GM12864 (cell line): ENCODE measurements around the gene LMAN2L.

Source experiments
- DNase-seq: peaks from one replicate; pipeline ENCODE4 v3.0.0-alpha.2; 2011; ENCODE audit warnings: low read depth
- H3K4me3 ChIP-seq: 2 replicates; pipeline ENCODE4 v1.5.1; 2011; ENCODE audit warnings: mild to moderate bottlenecking, low read depth, low read length, control low read depth
- TF ChIP-seq, protein P1 (sequence below): IDR thresholded peaks from 2 replicates; pipeline ENCODE4 v1.5.1; 2011; ENCODE audit warnings: low read depth, mild to moderate bottlenecking, moderate library complexity, low read length, control low read depth, inconsistent platforms; ENCODE audit errors: missing control alignments

Gene LMAN2L

DNA sequence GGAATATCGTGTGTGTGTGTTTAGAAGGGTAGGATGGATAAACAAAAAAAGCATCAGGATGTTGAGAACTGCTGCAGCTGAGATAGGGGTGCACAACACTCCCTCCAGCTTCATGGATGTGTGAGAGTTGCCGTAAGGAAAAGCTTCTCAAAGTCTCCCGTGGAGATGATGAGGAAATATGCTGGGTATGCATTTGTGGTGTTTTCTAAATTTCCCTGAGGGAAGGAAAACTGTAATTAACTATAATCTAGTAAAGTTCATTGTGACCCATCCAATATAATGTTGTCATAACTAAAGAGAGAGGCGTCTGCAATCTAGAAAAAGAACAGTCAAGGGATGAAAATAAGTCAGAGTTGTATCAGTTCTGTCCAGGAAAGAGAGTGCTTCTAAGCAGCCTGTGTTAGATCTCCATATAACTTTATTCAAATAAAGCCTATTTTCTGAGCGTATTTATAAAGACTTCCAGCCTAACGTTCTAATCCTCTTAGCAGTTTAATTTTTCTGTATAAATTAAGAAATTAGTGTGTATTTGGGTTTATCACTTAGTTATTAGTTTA is 7.3 kb upstream of the LMAN2L start:
- no peak overlapping the region for H3K4me3 ChIP-seq
- TF ChIP-seq, protein P1, sequence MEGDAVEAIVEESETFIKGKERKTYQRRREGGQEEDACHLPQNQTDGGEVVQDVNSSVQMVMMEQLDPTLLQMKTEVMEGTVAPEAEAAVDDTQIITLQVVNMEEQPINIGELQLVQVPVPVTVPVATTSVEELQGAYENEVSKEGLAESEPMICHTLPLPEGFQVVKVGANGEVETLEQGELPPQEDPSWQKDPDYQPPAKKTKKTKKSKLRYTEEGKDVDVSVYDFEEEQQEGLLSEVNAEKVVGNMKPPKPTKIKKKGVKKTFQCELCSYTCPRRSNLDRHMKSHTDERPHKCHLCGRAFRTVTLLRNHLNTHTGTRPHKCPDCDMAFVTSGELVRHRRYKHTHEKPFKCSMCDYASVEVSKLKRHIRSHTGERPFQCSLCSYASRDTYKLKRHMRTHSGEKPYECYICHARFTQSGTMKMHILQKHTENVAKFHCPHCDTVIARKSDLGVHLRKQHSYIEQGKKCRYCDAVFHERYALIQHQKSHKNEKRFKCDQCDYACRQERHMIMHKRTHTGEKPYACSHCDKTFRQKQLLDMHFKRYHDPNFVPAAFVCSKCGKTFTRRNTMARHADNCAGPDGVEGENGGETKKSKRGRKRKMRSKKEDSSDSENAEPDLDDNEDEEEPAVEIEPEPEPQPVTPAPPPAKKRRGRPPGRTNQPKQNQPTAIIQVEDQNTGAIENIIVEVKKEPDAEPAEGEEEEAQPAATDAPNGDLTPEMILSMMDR: no peak
- DNase-seq: no peak

DNA sequence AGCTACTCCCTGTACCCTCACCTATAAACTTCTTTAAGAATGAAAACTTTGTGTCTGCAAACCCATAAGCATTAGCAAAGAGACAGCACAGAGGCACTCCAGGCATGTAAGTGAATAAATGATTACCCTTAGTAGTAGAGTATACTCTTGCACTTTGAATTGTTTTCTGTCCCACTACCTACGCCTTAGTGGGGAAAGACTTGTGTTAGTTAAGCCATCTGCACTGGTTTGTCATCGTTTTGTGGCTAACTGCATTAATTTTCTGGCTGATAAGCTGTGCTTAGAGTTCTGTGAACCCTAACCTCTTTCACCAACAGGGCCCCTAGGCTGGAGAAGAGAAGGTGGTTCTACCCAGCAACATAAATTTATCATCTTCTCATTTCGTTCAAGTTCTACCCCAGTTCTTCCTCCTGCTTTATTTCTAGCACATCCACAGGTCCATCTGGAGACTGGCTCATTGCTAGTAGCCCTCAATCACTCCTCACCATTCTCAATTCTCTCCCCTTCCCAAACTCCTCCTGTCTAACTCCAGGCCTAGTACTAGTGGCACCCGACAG is 710 bp downstream of the LMAN2L start:
- TF ChIP-seq, protein P1: no peak
- H3K4me3 ChIP-seq: peak overlapping the region; percentile 81
- no peak for DNase-seq

DNA sequence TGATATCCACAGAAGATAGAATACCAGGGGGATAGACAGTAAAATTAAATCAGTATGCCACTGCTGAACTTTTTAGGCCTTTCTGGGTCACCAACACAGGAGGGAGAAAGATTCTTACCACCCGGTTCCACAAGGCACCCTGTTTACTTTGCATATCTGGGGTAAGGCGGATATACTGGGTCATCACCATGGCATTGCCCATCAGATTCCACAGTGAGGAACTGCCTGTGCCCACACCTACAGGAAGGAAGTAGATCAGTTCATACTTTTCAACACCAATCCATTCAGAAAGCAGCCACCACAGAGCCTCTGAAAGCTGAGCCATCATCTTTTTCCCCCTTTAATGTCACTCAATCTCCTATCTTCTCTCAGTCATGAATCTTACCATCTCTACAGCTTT is 2.0 kb downstream of the LMAN2L start:
- TF ChIP-seq, protein P1: no peak
- DNase-seq: no peak
- no peak overlapping the region for H3K4me3 ChIP-seq

DNA sequence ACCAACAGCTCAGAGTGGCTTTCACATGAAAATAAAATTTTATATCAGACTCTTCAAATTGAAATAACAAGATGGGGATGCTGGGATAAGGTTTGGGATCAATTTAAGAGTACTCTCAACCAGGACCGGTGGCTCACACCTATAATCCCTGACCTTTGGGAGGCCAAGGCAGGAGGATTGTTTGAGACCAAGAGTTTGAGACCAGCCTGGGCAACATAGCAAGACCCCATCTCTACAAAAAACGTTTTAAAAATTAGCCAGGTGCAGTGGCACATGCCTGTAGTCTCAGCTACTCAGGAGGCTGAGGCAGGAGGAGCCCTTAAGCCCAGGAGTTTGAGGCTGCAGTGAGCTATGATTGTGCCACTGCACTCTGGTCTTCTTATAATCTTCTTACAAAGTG is 2.6 kb downstream of the LMAN2L start:
- TF ChIP-seq, protein P1: no peak
- H3K4me3 ChIP-seq: no peak overlapping the region
- DNase-seq: no peak

DNA sequence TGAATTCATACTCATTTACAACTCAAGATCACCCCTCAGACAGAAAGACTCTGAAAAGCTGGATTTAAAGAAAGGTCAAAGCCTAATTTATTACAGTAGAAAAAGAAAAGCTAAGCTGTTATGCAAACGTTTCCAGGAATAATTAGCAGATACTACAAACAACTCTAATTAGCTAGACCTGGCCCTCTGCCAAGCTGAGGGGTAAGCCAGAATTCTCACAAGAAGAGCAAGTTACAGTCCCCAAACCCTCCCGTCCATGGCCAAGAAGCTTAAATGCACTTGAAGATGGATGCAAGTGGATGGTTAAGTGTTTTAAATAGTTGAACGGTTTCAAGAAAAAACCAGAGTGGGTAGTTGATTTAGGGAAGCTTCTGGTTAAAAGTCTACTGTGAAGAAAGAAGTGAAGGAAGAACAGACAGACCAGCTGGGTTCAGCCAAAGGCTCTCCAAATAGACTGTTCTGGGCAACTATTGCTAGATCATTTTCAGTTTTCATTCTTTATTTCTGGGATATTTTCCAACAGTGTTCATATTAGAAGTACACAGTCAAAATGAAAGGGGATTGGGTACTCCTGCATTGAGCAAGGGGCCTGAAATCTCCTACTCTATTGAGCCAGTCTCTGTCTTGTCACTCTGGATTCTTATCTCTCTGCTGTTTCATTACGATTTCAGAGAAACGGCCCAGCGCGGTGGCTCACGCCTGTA is 4.8 kb downstream of the LMAN2L start:
- TF ChIP-seq, protein P1: no peak
- DNase-seq: no peak
- no peak overlapping the region for H3K4me3 ChIP-seq

DNA sequence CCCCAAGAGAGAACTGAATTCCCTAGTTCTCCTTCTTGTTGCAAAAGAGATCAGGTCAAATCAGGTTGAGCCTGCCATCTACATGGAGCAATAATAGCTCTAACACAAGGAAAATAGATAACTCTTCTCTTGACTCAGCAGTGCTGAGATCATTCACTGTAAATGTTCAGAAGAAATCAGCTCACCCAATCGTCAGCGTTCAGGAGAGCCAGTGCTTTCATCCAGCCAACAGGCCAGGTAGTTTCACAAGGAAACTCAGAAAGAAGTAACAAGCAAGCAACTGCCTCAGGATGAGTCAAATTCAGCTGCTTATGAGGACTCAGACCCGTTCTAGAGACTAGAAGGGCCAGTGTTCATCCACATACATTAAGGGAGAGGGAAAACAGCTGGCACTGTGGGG is 5.9 kb downstream of the LMAN2L start:
- DNase-seq: no peak
- TF ChIP-seq, protein P1: no peak
- no peak overlapping the region for H3K4me3 ChIP-seq

DNA sequence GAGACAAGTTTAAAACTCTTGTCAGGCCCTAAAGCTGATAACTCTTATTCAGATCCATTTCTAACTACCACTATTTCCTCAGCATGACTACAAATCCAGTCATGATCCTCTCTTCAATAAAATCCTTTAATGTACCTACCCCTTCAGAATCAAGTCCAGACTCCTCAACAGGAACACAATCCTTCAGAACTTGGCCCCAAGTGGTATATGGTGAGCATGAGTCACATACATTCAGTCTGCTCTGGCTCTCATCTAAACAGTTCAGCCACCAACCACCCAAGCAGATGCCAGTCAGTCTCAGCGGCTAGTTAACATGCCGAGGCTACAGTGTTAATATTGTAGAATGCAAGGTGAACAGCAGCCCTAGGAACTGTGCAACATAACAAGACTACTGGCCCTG is 9.7 kb downstream of the LMAN2L start:
- DNase-seq: no peak
- H3K4me3 ChIP-seq: no peak overlapping the region
- TF ChIP-seq, protein P1: no peak
